Heart left ventricle (tissue), 13 donors: Measurements from ENCODE around the gene ACSF2.

Source experiments
- CTCF ChIP-seq, 12 donors: fragments of 200-600 bp; sonication (generic) in 4 of 12; IDR thresholded peaks; one replicate each; pipeline versions ENCODE4 v1.5.0 to v1.8.0; 2018 to 2022; ENCODE audit warnings: antibody characterized with exemption in 12 of 12, mild to moderate bottlenecking in 5 of 12
- POLR2A ChIP-seq, 2 donors: fragments of 450-650 bp; IDR thresholded peaks; one replicate each; pipeline ENCODE4 v1.6.1; 2017; ENCODE audit warnings: antibody characterized with exemption in 2 of 2, mild to moderate bottlenecking in 2 of 2, moderate library complexity in 2 of 2
- donor health status: ischemic (EF 13 %, LVEDD 7.1; RV severe dilation, severe dysfunction).
- donor health status: DM: no; HTN: yes; CAD: no.
- donor health status: DM: no; HTN: no; CAD: no.
- donor health status: ischemic (EF 25% LVEDD 6.9; RV normal size, moderate dysfunction).
- donor health status: ischemic (EF 25% LVEDD 5.7; RV mildly dilated, moderate dysfunction).
- donor health status: ischemic (EF 35%, LVEDD 5.7; RV mildly dilated, moderate dysfunction).
- donor health status: nonischemic (EF 11% LVEDD 7.7; RV severe dilation, severe dysfunction).
- donor health status: DM: yes; HTN: yes; CAD: no.
- donor health status: PGD.
- donor health status: ischemic (EF 29% LVEDD 5.4; RV normal size, mild dysfunction).
- donor health status: nonischemic (EF 23%, LVEDD 6.1; RV moderate dilation, normal function).

- TF ChIP-seq POLR2A (IDR thresholded peaks at IDR 0.05) = no peak
- no peak for TF ChIP-seq CTCF (IDR thresholded peaks at IDR 0.05)
Observed at GRCh38 chr17:50473901-50474300, 47.9 kb downstream of the ACSF2 start.
